ENCODE data around the gene EFNB3. TPM values are rescaled to one million over a fixed set of nuclear protein-coding genes. Genes with fewer than 3 reads are reported as not detected.

The EFNB3 gene
- polyA plus RNA-seq, 1 donor from 2014 or later: 36.4 TPM

- Histone ChIP-seq H4K20me1 (ENCODE audit: insufficient read depth) (no peaks in the 10 kb centered on the region), H3K9me3 (ENCODE audit: low read length) (no peaks in the 10 kb centered on the region), H3K4me2 (ENCODE audit: low read length) (no peak overlapping the region), H3K9me2 (ENCODE audit: insufficient read depth, low read length) (no peaks in the 10 kb centered on the region), H3K27me3 (ENCODE audit: insufficient read depth, low read depth, low read length) (no peaks in the 10 kb centered on the region), H3K79me2 (replicated peaks; ENCODE audit: insufficient read depth, low read length) (no peaks in the 10 kb centered on the region), H3F3A (ENCODE audit: insufficient read depth, low read length, poor library complexity, severe bottlenecking) (no peaks in the 10 kb centered on the region), H3K4me3 (ENCODE audit: low read length) (no peak overlapping the region), H2AFZ (ENCODE audit: low read depth, low read length) (no peak overlapping the region), H3K36me3 (ENCODE audit: insufficient read depth, low read length) (no peaks in the 10 kb centered on the region), H3K27ac (ENCODE audit: low read length) (no peak overlapping the region), H3K9ac (ENCODE audit: low read length) (no peak overlapping the region)
- TF ChIP-seq CTCF (IDR thresholded peaks at IDR 0.05; ENCODE audit: poor library complexity, severe bottlenecking) (no peak), EP300 (conservative IDR thresholded peaks at IDR 0.05; ENCODE audit: poor library complexity, severe bottlenecking) (no peak), MXI1 (conservative IDR thresholded peaks at IDR 0.05; ENCODE audit: poor library complexity, severe bottlenecking) (no peak), SMC3 (conservative IDR thresholded peaks at IDR 0.05; ENCODE audit: poor library complexity) (no peak)
Observed at GRCh38 chr17:7747635-7748071, 42.7 kb downstream of the EFNB3 start.

- Histone ChIP-seq H3K4me2 (ENCODE audit: low read length) (no peak overlapping the region), H3K79me2 (replicated peaks; ENCODE audit: insufficient read depth, low read length) (no peaks in the 10 kb centered on the region)
Observed at GRCh38 chr17:7748076-7748775, 43.2 kb downstream of the EFNB3 start.

DNA sequence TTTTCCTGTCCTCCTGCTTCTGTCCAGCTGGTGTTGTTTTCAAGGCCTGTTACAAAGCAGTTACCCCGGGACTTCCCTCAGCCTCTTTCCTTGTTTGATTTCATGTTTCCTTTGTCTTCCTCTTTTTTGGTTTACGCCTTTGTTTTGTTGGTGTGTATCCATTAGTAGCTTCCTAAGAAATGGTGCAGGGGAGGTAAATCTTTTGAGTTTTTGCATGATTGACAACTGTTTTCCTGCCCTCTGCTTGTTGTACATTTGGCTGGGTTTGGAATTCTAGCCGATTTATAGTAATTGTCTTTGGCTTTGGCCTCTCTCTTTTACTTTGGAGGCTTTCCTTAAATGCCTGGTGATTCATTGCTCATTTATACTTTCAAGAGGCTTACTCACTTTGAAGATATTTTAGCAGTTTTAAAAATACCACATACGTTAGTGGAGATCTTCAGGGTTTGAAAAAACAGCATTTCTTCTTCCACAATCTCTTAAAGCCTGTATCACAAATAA lies 45.4 kb downstream of the EFNB3 start:
- Histone ChIP-seq H3F3A (ENCODE audit: insufficient read depth, low read length, poor library complexity, severe bottlenecking) (no peaks in the 10 kb centered on the region), H3K27ac (ENCODE audit: low read length) (no peak overlapping the region), H4K20me1 (ENCODE audit: insufficient read depth) (no peaks in the 10 kb centered on the region), H3K79me2 (replicated peaks; ENCODE audit: insufficient read depth, low read length) (no peaks in the 10 kb centered on the region), H3K4me3 (ENCODE audit: low read length) (no peak overlapping the region), H3K36me3 (ENCODE audit: insufficient read depth, low read length) (no peaks in the 10 kb centered on the region), H3K9me2 (ENCODE audit: insufficient read depth, low read length) (no peaks in the 10 kb centered on the region), H3K27me3 (ENCODE audit: insufficient read depth, low read depth, low read length) (no peaks in the 10 kb centered on the region), H3K4me2 (ENCODE audit: low read length) (no peak overlapping the region), H3K9ac (ENCODE audit: low read length) (no peak overlapping the region), H3K9me3 (ENCODE audit: low read length) (no peaks in the 10 kb centered on the region), H2AFZ (ENCODE audit: low read depth, low read length) (no peak overlapping the region)
- TF ChIP-seq EZH2 (IDR thresholded peaks at IDR 0.05; ENCODE audit: borderline replicate concordance, insufficient read depth, low read length, poor library complexity, severe bottlenecking) (no peak), CTCF (IDR thresholded peaks at IDR 0.05; ENCODE audit: poor library complexity, severe bottlenecking) (no peak), POLR2AphosphoS5 (IDR thresholded peaks at IDR 0.05) (no peak), RAD21 (conservative IDR thresholded peaks at IDR 0.05) (no peak), SMC3 (conservative IDR thresholded peaks at IDR 0.05; ENCODE audit: poor library complexity) (no peak), MXI1 (conservative IDR thresholded peaks at IDR 0.05; ENCODE audit: poor library complexity, severe bottlenecking) (no peak), EP300 (conservative IDR thresholded peaks at IDR 0.05; ENCODE audit: poor library complexity, severe bottlenecking) (no peak), REST (IDR thresholded peaks at IDR 0.05; ENCODE audit: borderline replicate concordance) (no peak), TAF1 (IDR thresholded peaks at IDR 0.05; ENCODE audit: low read depth) (no peak)

More at GRCh38 chr17:7748076-7748775, 43.2 kb downstream of the EFNB3 start:
- H4K20me1 ChIP-seq (ENCODE audit: insufficient read depth): no peaks in the 10 kb centered on the region
- TF ChIP-seq EP300 (conservative IDR thresholded peaks at IDR 0.05; ENCODE audit: poor library complexity, severe bottlenecking): no peak
- H3K4me3 ChIP-seq (ENCODE audit: low read length): no peak overlapping the region
- H3K27ac ChIP-seq (ENCODE audit: low read length): no peak overlapping the region
- no peak overlapping the region for H2AFZ ChIP-seq (ENCODE audit: low read depth, low read length)
- no peaks in the 10 kb centered on the region for H3K9me3 ChIP-seq (ENCODE audit: low read length)
- H3K9me2 ChIP-seq (ENCODE audit: insufficient read depth, low read length): no peaks in the 10 kb centered on the region
- no peaks in the 10 kb centered on the region for H3K36me3 ChIP-seq (ENCODE audit: insufficient read depth, low read length)
- H3F3A ChIP-seq (ENCODE audit: insufficient read depth, low read length, poor library complexity, severe bottlenecking): no peaks in the 10 kb centered on the region
- H3K9ac ChIP-seq (ENCODE audit: low read length): no peak overlapping the region
- no peaks in the 10 kb centered on the region for H3K27me3 ChIP-seq (ENCODE audit: insufficient read depth, low read depth, low read length)
